HG02943 (cell line): ENCODE measurements around the gene CYP4X1.
"Not testable (repeated sequence)": the region's sequence is repeated elsewhere in the genome, so short reads cannot be mapped to it uniquely, and the experiment has no call there.

Source experiments
- ATAC-seq: cut with Tn5 transposase; IDR thresholded peaks from one replicate; pipeline ENCODE4 v1.9.1; 2021; ENCODE audit warnings: mild to moderate bottlenecking, low read depth, moderate library complexity; ENCODE audit not compliant: unreplicated experiment

Gene CYP4X1

GRCh38 chr1:47067097-47067594, 43.7 kb downstream of the CYP4X1 start, which contains the start of gene CYP4Z1:
CYP4Z1 (plus strand) TSS chr1:47067231; CDS start chr1:47067491, 260 bp downstream.
- no peak for ATAC-seq

GRCh38 chr1:47069080-47069479, 45.6 kb downstream of the CYP4X1 start:
- not testable (repeated sequence) for ATAC-seq

- ATAC-seq: not testable (repeated sequence)
These were observed 46.0 kb downstream of the CYP4X1 start for GRCh38 chr1:47069509-47069908.

- ATAC-seq: not testable (repeated sequence)
These were observed 65.9 kb downstream of the CYP4X1 start for GRCh38 chr1:47089356-47089755.

GRCh38 chr1:47091476-47091875, 68.0 kb downstream of the CYP4X1 start:
- not testable (repeated sequence) for ATAC-seq
